Transverse colon (tissue), 4 donors: Measurements from ENCODE around the gene MED7. TPM values are rescaled to one million over a fixed set of nuclear protein-coding genes. Genes with fewer than 3 reads are reported as not detected.

ENCODE experiments used
- DNase-seq: peaks from one replicate; pipeline ENCODE4 v3.0.0-alpha.2; 2019
- H3K27ac ChIP-seq, 4 donors: fragments of 200-600 bp; sonication (generic); 2 replicates each; pipeline ENCODE4 v1.5.1; 2016 to 2018; ENCODE audit warnings: inconsistent platforms in 4 of 4
- H3K27me3 ChIP-seq: fragments of 200-600 bp; sonication (generic); 2 replicates; pipeline ENCODE4 v1.5.1; 2017; ENCODE audit warnings: inconsistent platforms
- H3K36me3 ChIP-seq, 4 donors: fragments of 200-600 bp; sonication (generic); 2 replicates each; pipeline ENCODE4 v1.5.1; 2017 to 2019; ENCODE audit warnings: inconsistent platforms in 4 of 4
- H3K4me1 ChIP-seq, 4 donors: fragments of 200-600 bp; sonication (generic); 2 replicates each; pipeline ENCODE4 v1.5.1; 2017 to 2020; ENCODE audit warnings: inconsistent platforms in 4 of 4
- H3K4me3 ChIP-seq, 4 donors: fragments of 200-600 bp; sonication (generic); 1 replicate in 1 of 4; 2 replicates in 3 of 4; pipeline versions ENCODE4 v1.5.1 to v1.6.1; 2017 to 2019; ENCODE audit warnings: inconsistent platforms in 4 of 4
- H3K9me3 ChIP-seq, 2 donors: fragments of 200-600 bp; sonication (generic); 2 replicates each; pipeline ENCODE4 v1.5.1; 2017 to 2019; ENCODE audit warnings: inconsistent platforms in 2 of 2
- EP300 ChIP-seq: sonication (generic); formaldehyde crosslinking; IDR thresholded peaks from one replicate; pipeline ENCODE4 v1.6.1; 2017; ENCODE audit warnings: antibody characterized with exemption, low read depth
- POLR2A ChIP-seq: fragments of 450-650 bp; IDR thresholded peaks from one replicate; pipeline ENCODE4 v1.6.1; 2016; ENCODE audit warnings: antibody characterized with exemption, mild to moderate bottlenecking, moderate library complexity
- POLR2AphosphoS5 ChIP-seq, 3 donors: sonication (generic); formaldehyde crosslinking; IDR thresholded peaks; one replicate each; pipeline ENCODE4 v1.6.1; 2016; ENCODE audit warnings: antibody characterized with exemption in 3 of 3
- WGBS, 2 donors: methylation state at CpG; one replicate each; pipeline ENCODE4 v1.1.5; 2018; ENCODE audit warnings: low coverage in 1 of 2; 5-methylcytosine and 5-hydroxymethylcytosine counted together
- in situ Hi-C, 4 donors: fragments of 200-750 bp; cut with MboI; loops; one replicate each; pipeline versions ENCODE4 v1.15.0 to v1.15.1; 2017; ENCODE audit warnings: low sequenced_read_pairs in 3 of 4, low pct_ligation_motif_present in 1 of 4, low pct_unique_long_range_greater_than_20kb in 1 of 4
- intact Hi-C: fragments of 100-400 bp; cut with DNase I; formaldehyde crosslinking; loops from one replicate; pipeline ENCODE4 v1.15.1; 2023; ENCODE audit warnings: low total_unique reads
- total RNA-seq, 4 donors: library from RNA; depleted of rRNA; stranded (reverse); fragments of >200 nt; gene quantifications; one replicate each; pipeline ENCODE4 v1.1.0, GENCODE V29; 2016
- TF ChIP-seq, protein P1 (sequence below), 5 experiments: fragments of 200-600 bp in 3 of 5; fragments of 450-650 bp in 2 of 5; sonication (generic) in 3 of 5; IDR thresholded peaks; 1 replicate in 2 of 5; 2 replicates in 3 of 5; pipeline ENCODE4 v1.5.1; 2016 to 2017; ENCODE audit warnings: antibody characterized with exemption in 5 of 5, inconsistent platforms in 3 of 5, mild to moderate bottlenecking in 2 of 5, moderate library complexity in 1 of 5

Gene MED7
- total RNA-seq, 4 donors from 2014 or later, result 10.0 to 12.1 (median 11.0) TPM; not detected in 1

DNA sequence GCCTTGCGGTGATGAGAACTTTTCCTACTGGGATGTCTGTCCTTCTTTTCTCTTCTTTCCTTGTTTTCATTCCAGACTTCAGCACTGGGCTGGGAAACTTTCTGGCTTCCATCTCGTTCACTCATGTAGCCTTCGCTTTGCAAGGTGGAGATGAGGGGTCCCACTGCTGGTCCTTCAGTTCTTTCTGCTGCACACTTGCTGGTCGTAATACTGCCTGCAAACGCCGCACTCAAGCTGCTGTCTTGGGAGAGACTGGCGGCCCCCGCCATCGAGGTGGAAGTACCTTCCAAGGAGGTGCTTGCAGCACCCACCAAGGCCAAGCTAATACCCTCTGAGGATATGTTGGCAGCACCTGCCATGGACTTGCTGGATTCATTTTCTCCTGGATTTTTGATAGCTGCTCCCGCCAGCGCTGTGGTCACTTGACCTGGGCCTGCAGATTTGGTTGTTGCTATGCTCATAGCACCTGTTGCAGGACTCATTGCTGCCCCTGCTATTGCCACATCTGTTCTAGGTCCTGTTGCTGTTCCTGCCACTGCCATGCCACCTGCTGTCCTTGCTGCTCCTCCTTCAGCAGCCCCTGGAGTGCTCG, 20.4 kb upstream of the MED7 start:
- no peak for DNase-seq
- no peak overlapping the region for H3K4me3 ChIP-seq
- no peaks in the 10 kb centered on the region for H3K4me1 ChIP-seq
- 90 to 95% methylated on average over 4 to 12 of the region's 12 CpGs for WGBS, 2 donors
- H3K9me3 ChIP-seq, result no peaks in the 10 kb centered on the region
- in situ Hi-C loops, result loop anchor here in 1 of 4 donors (25.0 kb wide), 1 partner anchor 149 kb away; no protein-coding TSS in a partner anchor
- TF ChIP-seq, protein P1, sequence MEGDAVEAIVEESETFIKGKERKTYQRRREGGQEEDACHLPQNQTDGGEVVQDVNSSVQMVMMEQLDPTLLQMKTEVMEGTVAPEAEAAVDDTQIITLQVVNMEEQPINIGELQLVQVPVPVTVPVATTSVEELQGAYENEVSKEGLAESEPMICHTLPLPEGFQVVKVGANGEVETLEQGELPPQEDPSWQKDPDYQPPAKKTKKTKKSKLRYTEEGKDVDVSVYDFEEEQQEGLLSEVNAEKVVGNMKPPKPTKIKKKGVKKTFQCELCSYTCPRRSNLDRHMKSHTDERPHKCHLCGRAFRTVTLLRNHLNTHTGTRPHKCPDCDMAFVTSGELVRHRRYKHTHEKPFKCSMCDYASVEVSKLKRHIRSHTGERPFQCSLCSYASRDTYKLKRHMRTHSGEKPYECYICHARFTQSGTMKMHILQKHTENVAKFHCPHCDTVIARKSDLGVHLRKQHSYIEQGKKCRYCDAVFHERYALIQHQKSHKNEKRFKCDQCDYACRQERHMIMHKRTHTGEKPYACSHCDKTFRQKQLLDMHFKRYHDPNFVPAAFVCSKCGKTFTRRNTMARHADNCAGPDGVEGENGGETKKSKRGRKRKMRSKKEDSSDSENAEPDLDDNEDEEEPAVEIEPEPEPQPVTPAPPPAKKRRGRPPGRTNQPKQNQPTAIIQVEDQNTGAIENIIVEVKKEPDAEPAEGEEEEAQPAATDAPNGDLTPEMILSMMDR (IDR thresholded peaks at IDR 0.05), result no peak
- TF ChIP-seq POLR2A (no peak), EP300 (no peak), POLR2AphosphoS5 (IDR thresholded peaks at IDR 0.05) (no peak)
- H3K36me3 ChIP-seq, result no peaks in the 10 kb centered on the region
- H3K27me3 ChIP-seq, result no peaks in the 10 kb centered on the region
- H3K27ac ChIP-seq, result no peak overlapping the region
- intact Hi-C loops, result no loop called here

DNA sequence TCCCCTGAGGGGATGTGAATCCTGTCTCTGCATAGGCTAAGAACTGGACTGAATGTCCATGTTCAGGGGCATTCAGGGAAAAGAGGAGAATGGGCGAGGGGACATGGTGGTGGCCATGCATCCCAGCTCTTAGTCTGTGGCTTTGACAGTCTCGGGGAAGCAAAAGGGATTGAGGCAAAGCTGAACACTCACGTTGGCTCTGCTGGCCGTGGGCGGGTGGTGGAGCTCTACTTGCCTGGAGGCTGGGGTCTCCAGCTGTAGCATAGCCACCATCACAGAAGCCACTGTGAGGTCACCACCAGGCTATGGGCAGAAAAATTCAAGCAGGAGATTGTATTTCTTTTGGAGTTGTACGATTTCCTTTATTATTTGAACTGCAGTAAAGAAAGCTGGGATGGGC, 19.3 kb upstream of the MED7 start:
- DNase-seq, result no peak
- no peaks in the 10 kb centered on the region for H3K4me1 ChIP-seq
- in situ Hi-C loops (loop anchor here in 1 of 4 donors (25.0 kb wide), 1 partner anchor 150 kb away; no protein-coding TSS in a partner anchor), intact Hi-C loops (no loop called here)
- no peak for TF ChIP-seq POLR2AphosphoS5 (IDR thresholded peaks at IDR 0.05)
- TF ChIP-seq EP300, result no peak
- no peak for TF ChIP-seq POLR2A
- TF ChIP-seq, protein P1 (IDR thresholded peaks at IDR 0.05), result no peak
- H3K27me3 ChIP-seq, result no peaks in the 10 kb centered on the region
- WGBS, 2 donors, result 93 to 100% methylated on average over 1 to 6 of the region's 6 CpGs
- no peaks in the 10 kb centered on the region for H3K36me3 ChIP-seq
- no peaks in the 10 kb centered on the region for H3K9me3 ChIP-seq
- no peak overlapping the region for H3K27ac ChIP-seq
- no peak overlapping the region for H3K4me3 ChIP-seq

DNA sequence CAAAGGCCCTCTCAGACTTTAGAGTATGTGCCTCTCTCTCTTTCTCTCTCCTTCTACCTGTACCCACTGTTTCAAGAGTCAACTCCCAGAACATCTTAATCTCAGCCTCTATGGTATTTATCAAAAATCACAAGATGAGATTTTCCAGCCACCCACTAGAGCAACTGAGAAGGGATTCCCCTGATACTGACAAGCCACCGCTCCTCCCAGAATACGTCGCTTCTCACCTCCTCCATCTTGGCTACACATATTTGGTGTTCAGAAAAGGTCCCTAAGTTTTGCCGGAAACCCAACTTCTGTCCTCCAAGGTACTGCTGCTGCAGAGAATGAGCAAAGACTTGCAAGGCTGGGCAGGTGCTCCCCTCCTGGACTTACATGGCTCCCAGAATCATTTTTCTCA, 17.3 kb upstream of the MED7 start:
- no peak for TF ChIP-seq POLR2A
- no peak for TF ChIP-seq EP300
- TF ChIP-seq, protein P1 (IDR thresholded peaks at IDR 0.05), result no peak
- TF ChIP-seq POLR2AphosphoS5 (IDR thresholded peaks at IDR 0.05), result no peak
- no peaks in the 10 kb centered on the region for H3K4me1 ChIP-seq
- intact Hi-C loops (no loop called here), in situ Hi-C loops (loop anchor here in 1 of 4 donors (25.0 kb wide), 1 partner anchor 152 kb away; no protein-coding TSS in a partner anchor)
- no peaks in the 10 kb centered on the region for H3K9me3 ChIP-seq
- H3K4me3 ChIP-seq, result no peak overlapping the region
- no peak for DNase-seq
- no peaks in the 10 kb centered on the region for H3K27me3 ChIP-seq
- H3K27ac ChIP-seq, result no peak overlapping the region
- 83 to 90% methylated on average over 3 to 4 of the region's 4 CpGs for WGBS, 2 donors
- no peaks in the 10 kb centered on the region for H3K36me3 ChIP-seq

- intact Hi-C loops (no loop called here), in situ Hi-C loops (loop anchor here in 1 of 4 donors (25.0 kb wide), 1 partner anchor 153 kb away; no protein-coding TSS in a partner anchor)
- TF ChIP-seq POLR2A (no peak), POLR2AphosphoS5 (IDR thresholded peaks at IDR 0.05) (no peak), EP300 (no peak)
- TF ChIP-seq, protein P1 (IDR thresholded peaks at IDR 0.05), result no peak
- no peaks in the 10 kb centered on the region for H3K36me3 ChIP-seq
- H3K4me1 ChIP-seq, result no peaks in the 10 kb centered on the region
- no peaks in the 10 kb centered on the region for H3K9me3 ChIP-seq
- H3K27me3 ChIP-seq, result no peaks in the 10 kb centered on the region
- no peak overlapping the region for H3K27ac ChIP-seq
- WGBS, 2 donors, result 76 to 91% methylated on average over 6 of the region's 6 CpGs
- DNase-seq, result no peak
- no peak overlapping the region for H3K4me3 ChIP-seq
Measured at GRCh38 chr5:157159209-157159751, 16.6 kb upstream of the MED7 start.
